ENCODE data around the gene KIF5B.

DNA sequence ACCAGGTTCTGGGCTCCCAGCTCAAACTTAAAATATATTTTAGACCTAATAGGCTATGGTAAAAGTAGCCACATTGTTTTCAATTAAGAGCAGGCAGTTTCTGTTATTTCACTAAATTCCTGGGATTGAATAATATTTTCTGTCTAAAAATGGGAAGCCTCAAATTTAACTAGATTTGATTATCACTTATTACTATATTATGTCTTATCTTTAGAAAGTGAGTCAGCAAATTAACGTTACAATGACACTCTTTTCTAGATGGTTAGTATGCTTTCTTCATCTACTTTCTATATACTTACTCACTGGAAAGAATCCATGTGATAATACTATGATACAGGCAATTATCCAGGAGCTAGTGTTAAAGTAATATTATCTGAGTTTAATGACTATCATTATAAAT lies 27.5 kb downstream of the KIF5B start:
- TF ChIP-seq TEAD1 (CRISPR knock-in tag; IDR thresholded peaks at IDR 0.05) (no peak), POLR2A (conservative IDR thresholded peaks at IDR 0.05) (no peak), MYC (IDR thresholded peaks at IDR 0.05; ENCODE audit: low read depth, low read length) (no peak), MYC (CRISPR knock-in tag; IDR thresholded peaks at IDR 0.05; ENCODE audit: borderline replicate concordance, low read depth) (no peak), ZNF24 (IDR thresholded peaks at IDR 0.05) (no peak), EZH2 (IDR thresholded peaks at IDR 0.05; ENCODE audit: borderline replicate concordance, low read depth, low read length) (no peak), POLR2AphosphoS2 (IDR thresholded peaks at IDR 0.05; ENCODE audit: low read length) (no peak), MEIS2 (IDR thresholded peaks at IDR 0.05; ENCODE audit: partially characterized antibody) (no peak), XRCC5 (IDR thresholded peaks at IDR 0.05; ENCODE audit: low read depth, low read length) (no peak), NR2C1 (IDR thresholded peaks at IDR 0.05) (no peak), NR2C1 (tag; IDR thresholded peaks at IDR 0.05) (no peak), MEF2A (IDR thresholded peaks at IDR 0.05; ENCODE audit: control insufficient read depth, low read depth, low read length) (no peak)
- TF ChIP-seq, protein P1, sequence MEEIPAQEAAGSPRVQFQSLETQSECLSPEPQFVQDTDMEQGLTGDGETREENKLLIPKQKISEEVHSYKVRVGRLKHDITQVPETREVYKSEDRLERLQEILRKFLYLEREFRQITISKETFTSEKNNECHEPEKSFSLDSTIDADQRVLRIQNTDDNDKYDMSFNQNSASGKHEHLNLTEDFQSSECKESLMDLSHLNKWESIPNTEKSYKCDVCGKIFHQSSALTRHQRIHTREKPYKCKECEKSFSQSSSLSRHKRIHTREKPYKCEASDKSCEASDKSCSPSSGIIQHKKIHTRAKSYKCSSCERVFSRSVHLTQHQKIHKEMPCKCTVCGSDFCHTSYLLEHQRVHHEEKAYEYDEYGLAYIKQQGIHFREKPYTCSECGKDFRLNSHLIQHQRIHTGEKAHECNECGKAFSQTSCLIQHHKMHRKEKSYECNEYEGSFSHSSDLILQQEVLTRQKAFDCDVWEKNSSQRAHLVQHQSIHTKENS (CRISPR knock-in tag; IDR thresholded peaks at IDR 0.05): no peak
- TF ChIP-seq, protein P2, sequence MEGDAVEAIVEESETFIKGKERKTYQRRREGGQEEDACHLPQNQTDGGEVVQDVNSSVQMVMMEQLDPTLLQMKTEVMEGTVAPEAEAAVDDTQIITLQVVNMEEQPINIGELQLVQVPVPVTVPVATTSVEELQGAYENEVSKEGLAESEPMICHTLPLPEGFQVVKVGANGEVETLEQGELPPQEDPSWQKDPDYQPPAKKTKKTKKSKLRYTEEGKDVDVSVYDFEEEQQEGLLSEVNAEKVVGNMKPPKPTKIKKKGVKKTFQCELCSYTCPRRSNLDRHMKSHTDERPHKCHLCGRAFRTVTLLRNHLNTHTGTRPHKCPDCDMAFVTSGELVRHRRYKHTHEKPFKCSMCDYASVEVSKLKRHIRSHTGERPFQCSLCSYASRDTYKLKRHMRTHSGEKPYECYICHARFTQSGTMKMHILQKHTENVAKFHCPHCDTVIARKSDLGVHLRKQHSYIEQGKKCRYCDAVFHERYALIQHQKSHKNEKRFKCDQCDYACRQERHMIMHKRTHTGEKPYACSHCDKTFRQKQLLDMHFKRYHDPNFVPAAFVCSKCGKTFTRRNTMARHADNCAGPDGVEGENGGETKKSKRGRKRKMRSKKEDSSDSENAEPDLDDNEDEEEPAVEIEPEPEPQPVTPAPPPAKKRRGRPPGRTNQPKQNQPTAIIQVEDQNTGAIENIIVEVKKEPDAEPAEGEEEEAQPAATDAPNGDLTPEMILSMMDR (IDR thresholded peaks at IDR 0.05 in 2 of 3, conservative IDR thresholded peaks at IDR 0.05 in 1 of 3; ENCODE audit: insufficient read depth in 2 of 3, low read depth in 1 of 3, low read length in 3 of 3): no peak
- TF ChIP-seq, protein P3, sequence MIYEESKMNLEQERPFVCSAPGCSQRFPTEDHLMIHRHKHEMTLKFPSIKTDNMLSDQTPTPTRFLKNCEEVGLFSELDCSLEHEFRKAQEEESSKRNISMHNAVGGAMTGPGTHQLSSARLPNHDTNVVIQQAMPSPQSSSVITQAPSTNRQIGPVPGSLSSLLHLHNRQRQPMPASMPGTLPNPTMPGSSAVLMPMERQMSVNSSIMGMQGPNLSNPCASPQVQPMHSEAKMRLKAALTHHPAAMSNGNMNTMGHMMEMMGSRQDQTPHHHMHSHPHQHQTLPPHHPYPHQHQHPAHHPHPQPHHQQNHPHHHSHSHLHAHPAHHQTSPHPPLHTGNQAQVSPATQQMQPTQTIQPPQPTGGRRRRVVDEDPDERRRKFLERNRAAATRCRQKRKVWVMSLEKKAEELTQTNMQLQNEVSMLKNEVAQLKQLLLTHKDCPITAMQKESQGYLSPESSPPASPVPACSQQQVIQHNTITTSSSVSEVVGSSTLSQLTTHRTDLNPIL (CRISPR knock-in tag; IDR thresholded peaks at IDR 0.05): no peak

Measured in K562 (cell line).